WTC11 (cell line): ENCODE results near the gene GAS2. TPM values are rescaled to one million over a fixed set of nuclear protein-coding genes. Genes with fewer than 3 reads are reported as not detected.
"Not testable (repeated sequence)": the region's sequence is repeated elsewhere in the genome, so short reads cannot be mapped to it uniquely, and the experiment has no call there.

Experiments used
- ATAC-seq: fragments of 200-7000 bp; cut with Tn5 transposase; 2 replicates; pipeline ENCODE4 v1.10.0; 2021; ENCODE audit warnings: mild to moderate bottlenecking, moderate library complexity
- CTCF ChIA-PET: fragments of 300-600 bp; sonication (Branson Sonifier 250); formaldehyde crosslinking; loops from one replicate; lab custom pipeline; 2021; ENCODE audit warnings: antibody characterized with exemption; lab: Charles Lee
- POLR2A ChIA-PET: fragments of 350-600 bp; sonication (Branson Sonifier 250); formaldehyde crosslinking; loops from one replicate; lab custom pipeline; 2021; ENCODE audit warnings: antibody characterized with exemption; lab: Charles Lee
- DNase-seq: peaks from one replicate; pipeline ENCODE4 v3.0.0; 2021; ENCODE audit warnings: low spot score
- H3K27ac Mint-ChIP-seq: 2 replicates; pipeline ENCODE4 v1.8.0; 2021; ENCODE audit warnings: mixed read lengths
- H3K27me3 Mint-ChIP-seq: 2 replicates; pipeline ENCODE4 v1.8.0; 2021; ENCODE audit warnings: low read depth, mild to moderate bottlenecking, moderate library complexity, mixed read lengths
- H3K36me3 Mint-ChIP-seq: 2 replicates; pipeline ENCODE4 v1.8.0; 2021; ENCODE audit warnings: mixed read lengths
- H3K4me1 Mint-ChIP-seq: 2 replicates; pipeline ENCODE4 v1.8.0; 2022; ENCODE audit warnings: mixed read lengths
- H3K4me3 Mint-ChIP-seq: 2 replicates; pipeline ENCODE4 v1.8.0; 2021; ENCODE audit warnings: mild to moderate bottlenecking, moderate library complexity, mixed read lengths
- H3K9me3 Mint-ChIP-seq: 2 replicates; pipeline ENCODE4 v1.8.0; 2021; ENCODE audit warnings: mixed read lengths
- AFF4 ChIP-seq: sonication (generic); formaldehyde crosslinking; IDR thresholded peaks from 2 replicates; pipeline ENCODE4 v1.8.1; 2023; ENCODE audit warnings: mild to moderate bottlenecking, missing genetic modification reagents, borderline replicate concordance
- ATF2 ChIP-seq: sonication (generic); formaldehyde crosslinking; IDR thresholded peaks from 2 replicates; pipeline ENCODE4 v1.8.1; 2022; ENCODE audit warnings: low read depth, missing genetic modification reagents, borderline replicate concordance
- ATF6 ChIP-seq: sonication (generic); formaldehyde crosslinking; IDR thresholded peaks from 2 replicates; pipeline ENCODE4 v1.8.1; 2023; ENCODE audit warnings: mild to moderate bottlenecking, missing genetic modification reagents
- CREM ChIP-seq: sonication (generic); formaldehyde crosslinking; IDR thresholded peaks from 2 replicates; pipeline ENCODE4 v1.8.1; 2022; ENCODE audit warnings: mild to moderate bottlenecking, missing genetic modification reagents, moderate library complexity
- FOXJ3 ChIP-seq: sonication (generic); formaldehyde crosslinking; IDR thresholded peaks from 2 replicates; pipeline ENCODE4 v1.9.0; 2021; ENCODE audit warnings: missing genetic modification reagents, mild to moderate bottlenecking, borderline replicate concordance
- JAZF1 ChIP-seq: fragments of 250-450 bp; sonication (Bioruptor Pico); IDR thresholded peaks from 2 replicates; pipeline ENCODE4 v1.9.0; 2021; ENCODE audit warnings: moderate library complexity, mild to moderate bottlenecking, inconsistent platforms
- MXD4 ChIP-seq: fragments of 250-450 bp; sonication (Bioruptor Pico); IDR thresholded peaks from 2 replicates; pipeline ENCODE4 v1.8.0; 2021; ENCODE audit warnings: mild to moderate bottlenecking, moderate library complexity, borderline replicate concordance
- PREB ChIP-seq: sonication (generic); formaldehyde crosslinking; IDR thresholded peaks from 2 replicates; pipeline ENCODE4 v1.8.1; 2022; ENCODE audit warnings: mild to moderate bottlenecking, missing genetic modification reagents, moderate library complexity, borderline replicate concordance
- PRRX2 ChIP-seq: fragments of 250-450 bp; sonication (Bioruptor Pico); IDR thresholded peaks from 2 replicates; pipeline ENCODE4 v1.8.0; 2021; ENCODE audit warnings: mild to moderate bottlenecking
- RORB ChIP-seq: fragments of 250-450 bp; sonication (Bioruptor Pico); IDR thresholded peaks from 2 replicates; pipeline ENCODE4 v1.9.0; 2021; ENCODE audit warnings: mild to moderate bottlenecking
- TP53 ChIP-seq: sonication (generic); formaldehyde crosslinking; IDR thresholded peaks from 2 replicates; pipeline ENCODE4 v1.8.1; 2023; ENCODE audit warnings: mild to moderate bottlenecking, missing genetic modification reagents
- ZMAT4 ChIP-seq: fragments of 250-450 bp; sonication (Bioruptor Pico); IDR thresholded peaks from 2 replicates; pipeline ENCODE4 v1.9.0; 2021; ENCODE audit warnings: mild to moderate bottlenecking
- ZNF281 ChIP-seq: sonication (generic); formaldehyde crosslinking; IDR thresholded peaks from 2 replicates; pipeline ENCODE4 v1.8.0; 2023; ENCODE audit warnings: mild to moderate bottlenecking, missing genetic modification reagents
- ZNF396 ChIP-seq: fragments of 250-450 bp; sonication (Bioruptor Pico); IDR thresholded peaks from 2 replicates; pipeline ENCODE4 v1.8.0; 2021; ENCODE audit warnings: mild to moderate bottlenecking, moderate library complexity, borderline replicate concordance
- ZNF416 ChIP-seq: fragments of 250-450 bp; sonication (Bioruptor Pico); IDR thresholded peaks from 2 replicates; pipeline ENCODE4 v1.9.0; 2021; ENCODE audit warnings: mild to moderate bottlenecking, inconsistent platforms
- ZNF532 ChIP-seq: fragments of 250-450 bp; sonication (Bioruptor Pico); IDR thresholded peaks from 2 replicates; pipeline ENCODE4 v1.9.0; 2021; ENCODE audit warnings: mild to moderate bottlenecking, borderline replicate concordance
- total RNA-seq: library from RNA; stranded (reverse); gene quantifications from 3 replicates; pipeline ENCODE4 v1.2.3, GENCODE V29; 2021

GAS2 gene
- total RNA-seq, 1 experiment from 2014 or later: 1.8 TPM

GRCh38 chr11:22641559-22641958 lies 24.9 kb upstream of the GAS2 start:
- Mint-ChIP-seq H3K4me1 (peaks cover 11% of the 10 kb centered on the region), H3K27me3 (peaks cover 34% of the 10 kb centered on the region), H3K9me3 (no peaks in the 10 kb centered on the region), H3K4me3 (no peak overlapping the region), H3K27ac (no peak overlapping the region), H3K36me3 (no peaks in the 10 kb centered on the region)
- no peak for ATAC-seq
- no peak for DNase-seq
- TF ChIP-seq ATF2 (CRISPR knock-in tag): no peak
- TF ChIP-seq ZNF281 (CRISPR knock-in tag): no peak
- TF ChIP-seq FOXJ3 (CRISPR knock-in tag): no peak
- no peak for TF ChIP-seq CREM (CRISPR knock-in tag)
- TF ChIP-seq ZMAT4 (CRISPR knock-in tag): no peak
- no peak for TF ChIP-seq TP53 (CRISPR knock-in tag)
- TF ChIP-seq ZNF532 (CRISPR knock-in tag): no peak
- TF ChIP-seq AFF4 (CRISPR knock-in tag): no peak
- no peak for TF ChIP-seq ZNF396 (CRISPR knock-in tag)
- TF ChIP-seq ZNF416 (CRISPR knock-in tag): no peak
- TF ChIP-seq MXD4 (CRISPR knock-in tag): no peak
- TF ChIP-seq JAZF1 (CRISPR knock-in tag): no peak
- TF ChIP-seq ATF6 (CRISPR knock-in tag): no peak
- no peak for TF ChIP-seq PREB (CRISPR knock-in tag)
- TF ChIP-seq PRRX2 (CRISPR knock-in tag): no peak
- TF ChIP-seq RORB (CRISPR knock-in tag): no peak
- ChIA-PET CTCF (no interaction called here), POLR2A (no interaction called here)

GRCh38 chr11:22652346-22652745 lies 14.1 kb upstream of the GAS2 start:
- H3K4me3 Mint-ChIP-seq, DNase-seq, H3K27me3 Mint-ChIP-seq, ATAC-seq, POLR2A ChIA-PET, H3K27ac Mint-ChIP-seq, CTCF ChIA-PET: not testable (repeated sequence)
- peaks cover 24% of the 10 kb centered on the region for H3K4me1 Mint-ChIP-seq
- H3K9me3 Mint-ChIP-seq: peaks cover 17% of the 10 kb centered on the region
- H3K36me3 Mint-ChIP-seq: peaks cover 13% of the 10 kb centered on the region
